ENCODE measurements around the gene ENOX2. TPM values are rescaled to one million over a fixed set of nuclear protein-coding genes. Genes with fewer than 3 reads are reported as not detected.
"Not testable (repeated sequence)": the region's sequence is repeated elsewhere in the genome, so short reads cannot be mapped to it uniquely, and the experiment has no call there.

ENOX2 gene
- total RNA-seq, 2 experiments from 2014 or later: 9.6 to 12.0 TPM

GRCh38 chrX:130714665-130715064 lies 188.3 kb downstream of the ENOX2 start:
- Mint-ChIP-seq H3K4me1 (ENCODE audit: low read depth) (peaks cover 3% of the 10 kb centered on the region), H3K36me3 (ENCODE audit: low read depth) (no peaks in the 10 kb centered on the region), H3K9me3 (no peaks in the 10 kb centered on the region), H3K27ac (no peak overlapping the region), H3K4me3 (no peak overlapping the region), H3K27me3 (no peaks in the 10 kb centered on the region)
- intact Hi-C loops (cut with micrococcal nuclease): no loop called here
- POLR2A ChIA-PET: interaction anchor here (0.7 kb wide), 1 partner anchor 25 kb away, joined by 3 read pairs; no protein-coding TSS in a partner anchor
- CTCF ChIA-PET: no interaction called here
- TF ChIP-seq, protein P1, sequence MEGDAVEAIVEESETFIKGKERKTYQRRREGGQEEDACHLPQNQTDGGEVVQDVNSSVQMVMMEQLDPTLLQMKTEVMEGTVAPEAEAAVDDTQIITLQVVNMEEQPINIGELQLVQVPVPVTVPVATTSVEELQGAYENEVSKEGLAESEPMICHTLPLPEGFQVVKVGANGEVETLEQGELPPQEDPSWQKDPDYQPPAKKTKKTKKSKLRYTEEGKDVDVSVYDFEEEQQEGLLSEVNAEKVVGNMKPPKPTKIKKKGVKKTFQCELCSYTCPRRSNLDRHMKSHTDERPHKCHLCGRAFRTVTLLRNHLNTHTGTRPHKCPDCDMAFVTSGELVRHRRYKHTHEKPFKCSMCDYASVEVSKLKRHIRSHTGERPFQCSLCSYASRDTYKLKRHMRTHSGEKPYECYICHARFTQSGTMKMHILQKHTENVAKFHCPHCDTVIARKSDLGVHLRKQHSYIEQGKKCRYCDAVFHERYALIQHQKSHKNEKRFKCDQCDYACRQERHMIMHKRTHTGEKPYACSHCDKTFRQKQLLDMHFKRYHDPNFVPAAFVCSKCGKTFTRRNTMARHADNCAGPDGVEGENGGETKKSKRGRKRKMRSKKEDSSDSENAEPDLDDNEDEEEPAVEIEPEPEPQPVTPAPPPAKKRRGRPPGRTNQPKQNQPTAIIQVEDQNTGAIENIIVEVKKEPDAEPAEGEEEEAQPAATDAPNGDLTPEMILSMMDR (IDR thresholded peaks at IDR 0.05): no peak
- ATAC-seq (no peak), DNase-seq (no peak)

DNA sequence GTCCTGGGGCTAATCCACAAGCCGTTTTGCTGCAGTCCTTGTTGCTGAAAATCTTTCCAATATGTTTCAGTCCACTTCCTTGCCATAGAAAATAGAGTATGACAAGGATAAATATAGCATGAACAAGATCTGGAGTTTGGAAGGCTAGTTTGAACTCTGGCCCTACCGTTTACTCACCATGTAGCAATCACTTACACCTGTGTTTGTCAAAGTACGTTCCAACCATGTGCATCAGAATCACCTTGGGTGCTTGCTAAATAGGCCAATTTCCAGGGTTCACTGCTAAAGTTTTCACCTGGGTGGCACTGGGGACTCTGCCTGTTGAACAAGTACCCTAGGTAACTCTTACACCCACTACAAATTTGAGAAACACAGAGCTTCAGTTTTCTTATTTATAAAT lies 188.9 kb downstream of the ENOX2 start:
- TF ChIP-seq, protein P1 (IDR thresholded peaks at IDR 0.05): no peak
- no peak overlapping the region for H3K4me3 Mint-ChIP-seq
- no peaks in the 10 kb centered on the region for H3K27me3 Mint-ChIP-seq
- H3K36me3 Mint-ChIP-seq (ENCODE audit: low read depth): no peaks in the 10 kb centered on the region
- CTCF ChIA-PET: no interaction called here
- ATAC-seq (no peak), DNase-seq (no peak)
- peaks cover 3% of the 10 kb centered on the region for H3K4me1 Mint-ChIP-seq (ENCODE audit: low read depth)
- H3K9me3 Mint-ChIP-seq: no peaks in the 10 kb centered on the region
- H3K27ac Mint-ChIP-seq: no peak overlapping the region
- POLR2A ChIA-PET: interaction anchor here (0.7 kb wide), 1 partner anchor 25 kb away, joined by 3 read pairs; no protein-coding TSS in a partner anchor
- intact Hi-C loops (cut with micrococcal nuclease): no loop called here

- H3K36me3 Mint-ChIP-seq (ENCODE audit: low read depth); DNase-seq; H3K27ac Mint-ChIP-seq; intact Hi-C loops (cut with micrococcal nuclease); ATAC-seq; H3K4me3 Mint-ChIP-seq; POLR2A ChIA-PET; H3K9me3 Mint-ChIP-seq; H3K4me1 Mint-ChIP-seq (ENCODE audit: low read depth); H3K27me3 Mint-ChIP-seq: not testable (repeated sequence)
- CTCF ChIA-PET: interaction anchor here (1.1 kb wide), 1 partner anchor 133 kb away, joined by 3 read pairs; no protein-coding TSS in a partner anchor
These were observed 193.8 kb downstream of the ENOX2 start for GRCh38 chrX:130709178-130709577.

GRCh38 chrX:130705591-130705990 lies 197.4 kb downstream of the ENOX2 start:
- TF ChIP-seq, protein P1 (IDR thresholded peaks at IDR 0.05): no peak
- H3K4me3 Mint-ChIP-seq: no peak overlapping the region
- ChIA-PET CTCF (no interaction called here), POLR2A (no interaction called here)
- no peak for ATAC-seq
- no peaks in the 10 kb centered on the region for H3K9me3 Mint-ChIP-seq
- DNase-seq: no peak
- H3K27me3 Mint-ChIP-seq: no peaks in the 10 kb centered on the region
- H3K4me1 Mint-ChIP-seq (ENCODE audit: low read depth): no peaks in the 10 kb centered on the region
- no peaks in the 10 kb centered on the region for H3K36me3 Mint-ChIP-seq (ENCODE audit: low read depth)
- no peak overlapping the region for H3K27ac Mint-ChIP-seq
- intact Hi-C loops (cut with micrococcal nuclease): no loop called here

- POLR2A ChIA-PET: no interaction called here
- no peaks in the 10 kb centered on the region for H3K4me1 Mint-ChIP-seq (ENCODE audit: low read depth)
- TF ChIP-seq, protein P1 (IDR thresholded peaks at IDR 0.05): no peak
- intact Hi-C loops (cut with micrococcal nuclease): no loop called here
- CTCF ChIA-PET: no interaction called here
- DNase-seq (no peak), ATAC-seq (no peak)
- H3K27ac Mint-ChIP-seq: no peak overlapping the region
- no peaks in the 10 kb centered on the region for H3K9me3 Mint-ChIP-seq
- peaks cover 2% of the 10 kb centered on the region for H3K36me3 Mint-ChIP-seq (ENCODE audit: low read depth)
- H3K27me3 Mint-ChIP-seq: no peaks in the 10 kb centered on the region
- no peak overlapping the region for H3K4me3 Mint-ChIP-seq
These were observed 198.7 kb downstream of the ENOX2 start for GRCh38 chrX:130704053-130705038.

All from activated CD8-positive, alpha-beta T cell treated with anti-CD3 and anti-CD28 coated beads for 36 hours (primary cell).